Erythroblast (primary cell): ENCODE measurements around the gene CYP27C1.

Experiments used
- GATA1 ChIP-seq: IDR thresholded peaks from 2 replicates; pipeline ENCODE4 v1.6.1; 2011; ENCODE audit warnings: low read depth, mild to moderate bottlenecking, control low read depth, low read length, moderate library complexity
- POLR2A ChIP-seq: IDR thresholded peaks from 2 replicates; pipeline ENCODE4 v1.6.1; 2011; ENCODE audit warnings: mild to moderate bottlenecking, low read length

GRCh38 chr2:127157651-127158485 lies 62.2 kb downstream of the CYP27C1 start:
- no peak for TF ChIP-seq POLR2A
- TF ChIP-seq GATA1, result no peak
